T-helper 2 cell treated with Interferon-gamma antibody and Interleukin-4, amounts not matched to agents 5 μg/mL and 100 μg/mL, for 36 hours (primary cell): ENCODE results near the gene SLC39A7.

Experiments
- DNase-seq: peaks from one replicate; pipeline ENCODE4 v3.0.0; 2021; ENCODE audit warnings: low spot score
- H3K27ac Mint-ChIP-seq: one replicate; pipeline ENCODE4 v1.8.0; 2021; ENCODE audit warnings: mild to moderate bottlenecking, mixed read lengths
- H3K27me3 Mint-ChIP-seq: one replicate; pipeline ENCODE4 v1.8.0; 2021; ENCODE audit warnings: low read depth, mixed read lengths
- H3K36me3 Mint-ChIP-seq: one replicate; pipeline ENCODE4 v1.8.0; 2021; ENCODE audit warnings: low read depth, mixed read lengths
- H3K4me1 Mint-ChIP-seq: one replicate; pipeline ENCODE4 v1.8.0; 2021; ENCODE audit warnings: low read depth, mixed read lengths
- H3K4me3 Mint-ChIP-seq: one replicate; pipeline ENCODE4 v1.8.0; 2022; ENCODE audit warnings: mild to moderate bottlenecking, moderate library complexity, mixed read lengths
- H3K9me3 Mint-ChIP-seq: one replicate; pipeline ENCODE4 v1.8.0; 2021; ENCODE audit warnings: mixed read lengths

The SLC39A7 gene

GRCh38 chr6:33237741-33238140 is 37.1 kb downstream of the SLC39A7 start:
- H3K4me1 Mint-ChIP-seq = peaks cover 10% of the 10 kb centered on the region
- peaks cover 21% of the 10 kb centered on the region for H3K27me3 Mint-ChIP-seq
- H3K36me3 Mint-ChIP-seq = no peaks in the 10 kb centered on the region
- no peak for DNase-seq
- H3K27ac Mint-ChIP-seq = no peak overlapping the region
- no peaks in the 10 kb centered on the region for H3K9me3 Mint-ChIP-seq
- no peak overlapping the region for H3K4me3 Mint-ChIP-seq

GRCh38 chr6:33241968-33242367 is 41.3 kb downstream of the SLC39A7 start:
- Mint-ChIP-seq H3K27ac (peak overlapping the region; percentile 1), H3K4me1 (peaks cover 10% of the 10 kb centered on the region), H3K27me3 (peaks cover 11% of the 10 kb centered on the region), H3K4me3 (no peak overlapping the region), H3K9me3 (no peaks in the 10 kb centered on the region), H3K36me3 (no peaks in the 10 kb centered on the region)
- DNase-seq = no peak

- Mint-ChIP-seq H3K27me3 (peaks cover 10% of the 10 kb centered on the region), H3K27ac (no peak overlapping the region), H3K4me3 (no peak overlapping the region), H3K9me3 (no peaks in the 10 kb centered on the region), H3K4me1 (peaks cover 13% of the 10 kb centered on the region), H3K36me3 (no peaks in the 10 kb centered on the region)
- DNase-seq = no peak
Measured at GRCh38 chr6:33243476-33243875, 42.8 kb downstream of the SLC39A7 start.

- Mint-ChIP-seq H3K4me3 (peak overlapping the region; percentile 95), H3K4me1 (peaks cover 36% of the 10 kb centered on the region), H3K9me3 (no peaks in the 10 kb centered on the region), H3K27ac (peak overlapping the region; percentile 90), H3K36me3 (peaks cover 24% of the 10 kb centered on the region), H3K27me3 (peaks cover 8% of the 10 kb centered on the region)
- peak; percentile 85 for DNase-seq
Measured at GRCh38 chr6:33247977-33248642, 47.4 kb downstream of the SLC39A7 start.

GRCh38 chr6:33248643-33248931 is 47.9 kb downstream of the SLC39A7 start:
- H3K36me3 Mint-ChIP-seq = peaks cover 24% of the 10 kb centered on the region
- H3K4me3 Mint-ChIP-seq = peak overlapping the region; percentile 95
- H3K9me3 Mint-ChIP-seq = no peaks in the 10 kb centered on the region
- peak overlapping the region; percentile 90 for H3K27ac Mint-ChIP-seq
- H3K4me1 Mint-ChIP-seq = peaks cover 36% of the 10 kb centered on the region
- DNase-seq = no peak
- H3K27me3 Mint-ChIP-seq = peaks cover 4% of the 10 kb centered on the region

GRCh38 chr6:33248932-33249731 is 48.5 kb downstream of the SLC39A7 start:
- Mint-ChIP-seq H3K27me3 (peaks cover 4% of the 10 kb centered on the region), H3K4me3 (peak overlapping the region; percentile 95), H3K4me1 (peaks cover 36% of the 10 kb centered on the region), H3K27ac (peak overlapping the region; percentile 90), H3K9me3 (no peaks in the 10 kb centered on the region), H3K36me3 (peaks cover 24% of the 10 kb centered on the region)
- DNase-seq = peak; percentile 99

- Mint-ChIP-seq H3K27ac (peak overlapping the region; percentile 90), H3K9me3 (no peaks in the 10 kb centered on the region), H3K4me3 (peak overlapping the region; percentile 95), H3K27me3 (peaks cover 4% of the 10 kb centered on the region), H3K4me1 (peaks cover 36% of the 10 kb centered on the region), H3K36me3 (peaks cover 25% of the 10 kb centered on the region)
- DNase-seq = peak; percentile 20
Measured at GRCh38 chr6:33249732-33250630, 49.3 kb downstream of the SLC39A7 start.

GRCh38 chr6:33250731-33251130 is 50.1 kb downstream of the SLC39A7 start:
- H3K4me1 Mint-ChIP-seq = peaks cover 36% of the 10 kb centered on the region
- H3K9me3 Mint-ChIP-seq = no peaks in the 10 kb centered on the region
- peak overlapping the region; percentile 90 for H3K27ac Mint-ChIP-seq
- peaks cover 4% of the 10 kb centered on the region for H3K27me3 Mint-ChIP-seq
- peak overlapping the region; percentile 95 for H3K4me3 Mint-ChIP-seq
- H3K36me3 Mint-ChIP-seq = peaks cover 26% of the 10 kb centered on the region
- DNase-seq = no peak

GRCh38 chr6:33251395-33252012 is 50.8 kb downstream of the SLC39A7 start:
- Mint-ChIP-seq H3K27ac (peak overlapping the region; percentile 76), H3K9me3 (no peaks in the 10 kb centered on the region), H3K27me3 (peaks cover 3% of the 10 kb centered on the region), H3K4me1 (peaks cover 36% of the 10 kb centered on the region), H3K36me3 (peaks cover 29% of the 10 kb centered on the region), H3K4me3 (peak overlapping the region; percentile 40)
- no peak for DNase-seq

- no peak overlapping the region for H3K4me3 Mint-ChIP-seq
- H3K9me3 Mint-ChIP-seq = no peaks in the 10 kb centered on the region
- peaks cover 31% of the 10 kb centered on the region for H3K36me3 Mint-ChIP-seq
- peaks cover 36% of the 10 kb centered on the region for H3K4me1 Mint-ChIP-seq
- no peak overlapping the region for H3K27ac Mint-ChIP-seq
- H3K27me3 Mint-ChIP-seq = no peaks in the 10 kb centered on the region
- no peak for DNase-seq
Measured at GRCh38 chr6:33252759-33253158, 52.1 kb downstream of the SLC39A7 start.
